GM12878 (cell line): Measurements from ENCODE around the gene CLMP. TPM values are rescaled to one million over a fixed set of nuclear protein-coding genes. Genes with fewer than 3 reads are reported as not detected.

Experiments
- ATAC-seq: fragments of 200-7000 bp; cut with Tn5 transposase; 3 replicates; pipeline ENCODE4 v1.9.1; 2020; ENCODE audit warnings: mild to moderate bottlenecking, moderate library complexity
- BruUV-seq: library from RNA; stranded (reverse); fragments of 400-500 nt; replicated peaks from 2 replicates; lab custom pipeline; 2021; lab: Mats Ljungman, UMichigan
- CTCF ChIA-PET: fragments of 300-600 bp; sonication (Branson Sonifier 250); formaldehyde crosslinking; extraction: SDS; loops from one replicate; lab custom pipeline; 2021; ENCODE audit warnings: inconsistent platforms; lab: Yijun Ruan, JAX
- POLR2A ChIA-PET: fragments of 350-600 bp; formaldehyde crosslinking; extraction: SDS; loops from one replicate; lab custom pipeline; 2021; ENCODE audit warnings: inconsistent platforms; lab: Charles Lee
- RAD21 ChIA-PET: fragments of 300-600 bp; sonication (Branson Sonifier 250); formaldehyde crosslinking; loops from one replicate; lab custom pipeline; 2023; ENCODE audit warnings: antibody characterized with exemption; ENCODE audit not compliant: unreplicated experiment; lab: Charles Lee
- SMC1A ChIA-PET: fragments of 300-600 bp; sonication (Branson Sonifier 250); formaldehyde crosslinking; loops from one replicate; lab custom pipeline; 2023; ENCODE audit not compliant: unreplicated experiment, uncharacterized antibody; lab: Charles Lee
- DNase-seq: peaks from one replicate; pipeline ENCODE4 v3.0.0-alpha.2; 2011; ENCODE audit warnings: low read depth, low spot score
- FAIRE-seq: peaks from 3 replicates; lab custom pipeline; 2011; peaks lifted over from hg19 to GRCh38; lab: Jason Lieb, UNC
- H2AFZ ChIP-seq: 2 replicates; pipeline ENCODE4 v1.6.0; 2011; ENCODE audit warnings: low read depth, low read length, control low read depth; ENCODE audit not compliant: control insufficient read depth
- H3K27ac ChIP-seq: 2 replicates; pipeline ENCODE4 v1.5.1; 2011; ENCODE audit warnings: control low read depth; ENCODE audit not compliant: control insufficient read depth, insufficient read depth
- H3K27me3 ChIP-seq, 2 experiments: replicated peaks in 1 of 2; 2 replicates each; pipeline versions ENCODE4 v1.6.0 to v1.6.1; 2011; ENCODE audit warnings: low read length in 1 of 2; ENCODE audit not compliant: control insufficient read depth in 2 of 2, insufficient read depth in 2 of 2
- H3K36me3 ChIP-seq, 2 experiments: 2 replicates each; pipeline ENCODE4 v1.5.1; 2011; ENCODE audit warnings: low read length in 1 of 2; ENCODE audit not compliant: control insufficient read depth in 2 of 2, insufficient read depth in 2 of 2
- H3K4me1 ChIP-seq: 2 replicates; pipeline ENCODE4 v1.6.1; 2011; ENCODE audit warnings: mild to moderate bottlenecking, low read length, moderate library complexity, mixed read lengths; ENCODE audit not compliant: control insufficient read depth, insufficient read depth
- H3K4me2 ChIP-seq: 2 replicates; pipeline ENCODE4 v1.6.0; 2011; ENCODE audit warnings: control low read depth; ENCODE audit not compliant: control insufficient read depth, insufficient read depth
- H3K4me3 ChIP-seq: fragments of 200-600 bp; sonication (generic); 2 replicates; pipeline ENCODE4 v1.5.1; 2016
- H3K79me2 ChIP-seq: 2 replicates; pipeline ENCODE4 v1.6.0; 2011; ENCODE audit warnings: low read length; ENCODE audit not compliant: control insufficient read depth, insufficient read depth
- H3K9ac ChIP-seq: 2 replicates; pipeline ENCODE4 v1.8.0; 2011; ENCODE audit warnings: low read length, control low read depth, mixed read lengths; ENCODE audit not compliant: control insufficient read depth, insufficient read depth
- H3K9me3 ChIP-seq: replicated peaks from 3 replicates; pipeline ENCODE4 v1.5.1; 2011; ENCODE audit warnings: mild to moderate bottlenecking, low read length; ENCODE audit not compliant: control insufficient read depth, insufficient read depth
- H4K20me1 ChIP-seq: 2 replicates; pipeline ENCODE4 v1.6.0; 2011; ENCODE audit not compliant: control insufficient read depth, insufficient read depth
- BCL11A ChIP-seq: IDR thresholded peaks from 2 replicates; pipeline ENCODE4 v1.6.1; 2011; ENCODE audit warnings: low read depth, low read length
- BRCA1 ChIP-seq: IDR thresholded peaks from 2 replicates; pipeline ENCODE4 v1.6.1; 2011; ENCODE audit warnings: low read depth, low read length, improper control_type of control experiment
- DPF2 ChIP-seq: fragments of 450-650 bp; IDR thresholded peaks from 2 replicates; pipeline ENCODE4 v1.6.1; 2017; ENCODE audit warnings: mild to moderate bottlenecking
- EED ChIP-seq: sonication (generic); IDR thresholded peaks from 2 replicates; pipeline ENCODE4 v1.6.1; 2016; ENCODE audit warnings: antibody characterized with exemption, low read depth
- EZH2 ChIP-seq: IDR thresholded peaks from 2 replicates; pipeline ENCODE4 v1.6.1; 2012; ENCODE audit warnings: low read depth, mild to moderate bottlenecking, control low read depth, inconsistent platforms, low read length, borderline replicate concordance; ENCODE audit not compliant: control insufficient read depth
- FOS ChIP-seq: IDR thresholded peaks from 3 replicates; pipeline ENCODE4 v1.6.1; 2011; ENCODE audit warnings: borderline replicate concordance; ENCODE audit not compliant: insufficient read length; ENCODE audit errors: extremely low read depth
- NFXL1 ChIP-seq: fragments of 450-650 bp; IDR thresholded peaks from 2 replicates; pipeline ENCODE4 v1.6.1; 2017; ENCODE audit warnings: antibody characterized with exemption, mild to moderate bottlenecking, borderline replicate concordance
- NFYA ChIP-seq: IDR thresholded peaks from 2 replicates; pipeline ENCODE4 v1.6.1; 2011; ENCODE audit warnings: low read depth, mild to moderate bottlenecking, low read length, improper control_type of control experiment, borderline replicate concordance
- PAX8 ChIP-seq: fragments of 450-650 bp; IDR thresholded peaks from 2 replicates; pipeline ENCODE4 v1.6.1; 2017; ENCODE audit warnings: mild to moderate bottlenecking, moderate library complexity
- RAD51 ChIP-seq: fragments of 450-650 bp; IDR thresholded peaks from 2 replicates; pipeline ENCODE4 v1.6.1; 2016; ENCODE audit warnings: moderate library complexity, mild to moderate bottlenecking, inconsistent platforms
- SMAD1 ChIP-seq: fragments of 450-650 bp; IDR thresholded peaks from 2 replicates; pipeline ENCODE4 v1.6.1; 2018; ENCODE audit warnings: mild to moderate bottlenecking, low read depth; ENCODE audit not compliant: partially characterized antibody
- SRF ChIP-seq, 2 experiments: IDR thresholded peaks; 2 replicates each; pipeline ENCODE4 v1.6.1; 2011; ENCODE audit warnings: low read depth in 2 of 2, low read length in 2 of 2, mild to moderate bottlenecking in 1 of 2, moderate library complexity in 1 of 2
- ZBED1 ChIP-seq: IDR thresholded peaks from 2 replicates; pipeline ENCODE4 v1.6.1; 2016; ENCODE audit warnings: borderline replicate concordance
- WGBS: methylation state at CpG from one replicate; pipeline ENCODE4 v1.1.6; 2016; ENCODE audit warnings: low lambda C conversion rate; ENCODE audit not compliant: insufficient replicate concordance, insufficient coverage; ENCODE audit errors: missing lambda C conversion rate; 5-methylcytosine and 5-hydroxymethylcytosine counted together
- in situ Hi-C: fragments of 300-500 bp; cut with MboI; formaldehyde crosslinking; loops from 9 replicates; pipeline ENCODE4 v1.14.3; 2018; ENCODE audit warnings: mixed read lengths
- intact Hi-C: fragments of 100-400 bp; cut with micrococcal nuclease; formaldehyde crosslinking; loops from one replicate; pipeline ENCODE4 v1.14.2; 2022; ENCODE audit not compliant: unreplicated experiment
- polyA plus RNA-seq, 11 experiments: library from polyadenylated mRNA; depleted of rRNA in 4 of 11; unstranded in 6 of 11; stranded (reverse) in 5 of 11; fragments of >200 nt; fragmentation: Nextera tagmentation in 4 of 11; fragmentation: Illumina TruSeq in 1 of 11; extraction: Ambion mirVana in 4 of 11; extraction: Trizol in 1 of 11; gene quantifications; 1 replicate in 1 of 11; 2 replicates in 10 of 11; pipeline versions ENCODE4 v1.2.1 to v1.2.3, GENCODE V29; 2011 to 2016; ENCODE audit warnings: inconsistent platforms in 2 of 11, missing spikeins in 2 of 11, low read depth in 1 of 11
- total RNA-seq, 4 experiments: library from RNA; depleted of rRNA in 3 of 4; stranded (reverse); fragments of >200 nt in 3 of 4; fragmentation: Illumina TruSeq in 1 of 4; extraction: Trizol in 1 of 4; gene quantifications; 2 replicates each; pipeline versions ENCODE4 v1.2.1 to v1.2.3, GENCODE V29; 2013 to 2021
- TF ChIP-seq, protein P1 (sequence below): IDR thresholded peaks from 2 replicates; pipeline ENCODE4 v1.6.1; 2011; ENCODE audit warnings: low read depth, mild to moderate bottlenecking, low read length, moderate library complexity, borderline replicate concordance; ENCODE audit errors: extremely low read depth

The CLMP gene
- total and polyA plus RNA-seq, 10 of the 15 experiments (the other 5 are each of a cell fraction or from before 2014, with no cell fraction given) = 0.01 to 0.71 (median 0.20) TPM; not detected in 4

DNA sequence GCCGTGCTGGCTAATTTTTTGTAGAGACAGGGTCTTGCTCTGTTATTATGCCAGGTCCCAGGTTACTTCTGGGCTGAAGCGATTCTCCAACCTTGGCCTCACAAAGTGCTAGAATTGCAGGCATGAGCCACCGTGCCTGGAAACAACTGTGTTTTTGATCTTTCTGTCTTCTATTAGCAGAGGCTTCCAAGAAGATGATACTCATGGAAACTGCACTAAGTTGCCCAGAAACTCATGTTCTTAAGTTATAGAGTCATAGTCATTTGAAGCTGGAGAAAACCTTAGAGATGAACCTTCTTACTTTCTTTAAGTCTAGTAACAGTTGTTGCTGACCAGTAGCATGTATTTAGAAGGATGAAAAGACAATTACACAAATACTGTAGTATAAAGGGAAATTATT, 96.1 kb downstream of the CLMP start:
- intact Hi-C loops = no loop called here
- ChIA-PET SMC1A (interaction anchor here (1.1 to 1.9 kb wide), 2 partner anchors 9 to 23 kb away, joined by 4 to 5 read pairs; no protein-coding TSS in a partner anchor), CTCF (interaction anchor here (0.6 to 0.9 kb wide), 2 partner anchors 8 to 19 kb away, joined by 3 read pairs; no protein-coding TSS in a partner anchor), RAD21 (no interaction called here), POLR2A (interaction anchor here (0.7 kb wide), 2 partner anchors 56 to 330 kb away, joined by 6 to 8 read pairs; no protein-coding TSS in a partner anchor)
- ATAC-seq (no peak), FAIRE-seq (no peak), DNase-seq (no peak)
- H3K27me3 ChIP-seq = peaks cover 0 to 2% of the 10 kb centered on the region in 2 experiments; a peak in 1 of 4 replicates
- no peaks in the 10 kb centered on the region for H3K79me2 ChIP-seq
- no peaks in the 10 kb centered on the region for H4K20me1 ChIP-seq
- TF ChIP-seq DPF2 (no peak), NFXL1 (no peak), SMAD1 (no peak), SRF (IDR thresholded peaks at IDR 0.05; ENCODE audit: low read depth in 2 of 2, low read length in 2 of 2) (no peak), RAD51 (no peak), FOS (no peak), BRCA1 (no peak), ZBED1 (no peak), NFYA (no peak), EED (no peak), EZH2 (no peak), BCL11A (no peak), PAX8 (no peak)
- TF ChIP-seq, protein P1, sequence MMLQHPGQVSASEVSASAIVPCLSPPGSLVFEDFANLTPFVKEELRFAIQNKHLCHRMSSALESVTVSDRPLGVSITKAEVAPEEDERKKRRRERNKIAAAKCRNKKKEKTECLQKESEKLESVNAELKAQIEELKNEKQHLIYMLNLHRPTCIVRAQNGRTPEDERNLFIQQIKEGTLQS = no peak
- 71% methylated on average over 3 of the region's 3 CpGs for WGBS
- H3K36me3 ChIP-seq = no peaks in the 10 kb centered on the region
- no peaks in the 10 kb centered on the region for H3K9me3 ChIP-seq
- in situ Hi-C loops = no loop called here
- H3K4me2 ChIP-seq = no peak overlapping the region
- no peaks in the 10 kb centered on the region for H3K4me1 ChIP-seq
- no peak overlapping the region for H2AFZ ChIP-seq
- H3K27ac ChIP-seq = no peak overlapping the region
- no peak overlapping the region for H3K9ac ChIP-seq
- no TSS peak for BruUV-seq
- no peak overlapping the region for H3K4me3 ChIP-seq
